Transverse colon (tissue), 4 donors: Measurements from ENCODE around the gene CDKN2B-AS1.

Experiments
- EP300 ChIP-seq: sonication (generic); formaldehyde crosslinking; IDR thresholded peaks from one replicate; pipeline ENCODE4 v1.6.1; 2017; ENCODE audit warnings: antibody characterized with exemption, low read depth
- POLR2A ChIP-seq: fragments of 450-650 bp; IDR thresholded peaks from one replicate; pipeline ENCODE4 v1.6.1; 2016; ENCODE audit warnings: antibody characterized with exemption, mild to moderate bottlenecking, moderate library complexity
- POLR2AphosphoS5 ChIP-seq, 3 donors: sonication (generic); formaldehyde crosslinking; IDR thresholded peaks; one replicate each; pipeline ENCODE4 v1.6.1; 2016; ENCODE audit warnings: antibody characterized with exemption in 3 of 3
- TF ChIP-seq, protein P1 (sequence below), 5 experiments: fragments of 200-600 bp in 3 of 5; fragments of 450-650 bp in 2 of 5; sonication (generic) in 3 of 5; IDR thresholded peaks; 1 replicate in 2 of 5; 2 replicates in 3 of 5; pipeline ENCODE4 v1.5.1; 2016 to 2017; ENCODE audit warnings: antibody characterized with exemption in 5 of 5, inconsistent platforms in 3 of 5, mild to moderate bottlenecking in 2 of 5, moderate library complexity in 1 of 5

DNA sequence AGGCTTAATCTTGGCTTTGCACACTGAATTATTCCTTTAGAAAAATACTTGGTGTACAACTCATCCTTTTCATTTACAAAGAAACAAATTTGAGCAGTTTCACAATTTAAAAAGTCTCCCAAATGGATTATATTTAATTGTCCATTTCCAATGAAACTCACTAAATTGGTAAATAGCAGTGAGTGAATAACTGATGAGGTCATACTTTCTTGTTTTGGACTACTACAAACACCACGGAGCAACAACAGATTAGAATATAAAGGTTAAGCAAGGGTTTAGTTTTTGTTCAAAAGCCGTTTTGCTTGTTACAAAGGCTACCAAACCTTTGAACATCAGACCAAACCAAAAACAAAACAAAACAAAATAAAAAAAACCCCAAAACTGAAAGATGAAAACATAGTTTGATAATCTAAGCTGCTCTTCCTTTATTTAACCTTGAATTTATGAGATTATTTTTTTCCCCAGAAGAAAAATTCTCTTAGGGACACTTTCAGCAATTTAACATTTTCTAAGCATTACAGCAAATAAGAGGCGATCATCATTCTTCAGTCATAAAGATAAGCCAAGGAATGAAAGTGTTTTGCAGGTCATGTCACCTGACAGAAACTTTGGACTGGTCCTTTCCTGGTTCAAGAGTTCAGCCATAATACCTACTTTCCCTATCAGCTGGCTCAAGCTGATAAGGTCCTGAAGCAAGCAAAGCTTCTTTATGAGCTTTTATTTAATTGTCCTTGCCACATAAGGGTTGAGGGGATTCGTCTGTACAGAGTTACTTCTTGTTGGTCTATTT lies 114.2 kb downstream of the CDKN2B-AS1 start:
- TF ChIP-seq, protein P1, sequence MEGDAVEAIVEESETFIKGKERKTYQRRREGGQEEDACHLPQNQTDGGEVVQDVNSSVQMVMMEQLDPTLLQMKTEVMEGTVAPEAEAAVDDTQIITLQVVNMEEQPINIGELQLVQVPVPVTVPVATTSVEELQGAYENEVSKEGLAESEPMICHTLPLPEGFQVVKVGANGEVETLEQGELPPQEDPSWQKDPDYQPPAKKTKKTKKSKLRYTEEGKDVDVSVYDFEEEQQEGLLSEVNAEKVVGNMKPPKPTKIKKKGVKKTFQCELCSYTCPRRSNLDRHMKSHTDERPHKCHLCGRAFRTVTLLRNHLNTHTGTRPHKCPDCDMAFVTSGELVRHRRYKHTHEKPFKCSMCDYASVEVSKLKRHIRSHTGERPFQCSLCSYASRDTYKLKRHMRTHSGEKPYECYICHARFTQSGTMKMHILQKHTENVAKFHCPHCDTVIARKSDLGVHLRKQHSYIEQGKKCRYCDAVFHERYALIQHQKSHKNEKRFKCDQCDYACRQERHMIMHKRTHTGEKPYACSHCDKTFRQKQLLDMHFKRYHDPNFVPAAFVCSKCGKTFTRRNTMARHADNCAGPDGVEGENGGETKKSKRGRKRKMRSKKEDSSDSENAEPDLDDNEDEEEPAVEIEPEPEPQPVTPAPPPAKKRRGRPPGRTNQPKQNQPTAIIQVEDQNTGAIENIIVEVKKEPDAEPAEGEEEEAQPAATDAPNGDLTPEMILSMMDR (IDR thresholded peaks at IDR 0.05), result no peak
- no peak for TF ChIP-seq POLR2A
- peak in 1 of 3 donors; percentile 70 for TF ChIP-seq POLR2AphosphoS5 (IDR thresholded peaks at IDR 0.05)
- TF ChIP-seq EP300, result no peak
